Caco-2 (cell line): ENCODE measurements around the gene SYT14. TPM values are rescaled to one million over a fixed set of nuclear protein-coding genes. Genes with fewer than 3 reads are reported as not detected.
A peak's percentile ranks its signal among the peaks of the same experiment; 100 is the strongest.

Experiments
- BruUV-seq: library from RNA; stranded (reverse); fragments of 400-500 nt; replicated peaks from 2 replicates; lab custom pipeline; 2021; lab: Mats Ljungman, UMichigan
- CTCF ChIA-PET: fragments of 300-600 bp; sonication (Branson Sonifier 250); formaldehyde crosslinking; loops from one replicate; lab custom pipeline; 2022; ENCODE audit warnings: antibody characterized with exemption; lab: Charles Lee
- POLR2A ChIA-PET: fragments of 300-600 bp; sonication (Branson Sonifier 250); formaldehyde crosslinking; loops from one replicate; lab custom pipeline; 2022; ENCODE audit warnings: antibody characterized with exemption; lab: Charles Lee
- DNase-seq, 2 experiments: peaks; one replicate each; pipeline versions ENCODE4 v3.0.0 to v3.0.0-alpha.2; 2020 to 2022
- H3K27me3 ChIP-seq: replicated peaks from 2 replicates; pipeline ENCODE4 v1.6.0; 2011; ENCODE audit warnings: low read length; ENCODE audit not compliant: control insufficient read depth, insufficient read depth
- H3K36me3 ChIP-seq: 2 replicates; pipeline ENCODE4 v1.5.1; 2011; ENCODE audit warnings: low read length; ENCODE audit not compliant: control insufficient read depth, insufficient read depth
- H3K4me1 ChIP-seq: fragments of 250-450 bp; sonication (Bioruptor Pico); 2 replicates; pipeline ENCODE4 v1.5.1; 2020; ENCODE audit warnings: mild to moderate bottlenecking
- H3K4me3 ChIP-seq: 2 replicates; pipeline ENCODE4 v1.5.1; 2011; ENCODE audit warnings: low read depth, mild to moderate bottlenecking, control low read depth, low read length
- H3K9me3 ChIP-seq: fragments of 250-450 bp; sonication (Bioruptor Pico); 2 replicates; pipeline ENCODE4 v1.5.1; 2020; ENCODE audit warnings: mild to moderate bottlenecking, moderate library complexity
- H3K27ac Mint-ChIP-seq: one replicate; pipeline ENCODE4 v1.8.0; 2022; ENCODE audit warnings: mixed read lengths; ENCODE audit not compliant: unreplicated experiment
- H3K27me3 Mint-ChIP-seq: one replicate; pipeline ENCODE4 v1.8.0; 2022; ENCODE audit warnings: mixed read lengths; ENCODE audit not compliant: insufficient read depth, unreplicated experiment
- H3K36me3 Mint-ChIP-seq: one replicate; pipeline ENCODE4 v1.8.0; 2022; ENCODE audit warnings: mild to moderate bottlenecking, mixed read lengths; ENCODE audit not compliant: insufficient read depth, unreplicated experiment
- H3K4me1 Mint-ChIP-seq: one replicate; pipeline ENCODE4 v1.8.0; 2022; ENCODE audit warnings: low read depth, mixed read lengths; ENCODE audit not compliant: unreplicated experiment
- H3K4me3 Mint-ChIP-seq: one replicate; pipeline ENCODE4 v1.8.0; 2022; ENCODE audit warnings: mild to moderate bottlenecking, moderate library complexity, mixed read lengths; ENCODE audit not compliant: unreplicated experiment
- H3K9me3 Mint-ChIP-seq: one replicate; pipeline ENCODE4 v1.8.0; 2022; ENCODE audit warnings: mixed read lengths; ENCODE audit not compliant: unreplicated experiment
- intact Hi-C: fragments of 100-400 bp; cut with micrococcal nuclease; formaldehyde crosslinking; loops from one replicate; pipeline ENCODE4 v1.10.0; 2022; ENCODE audit not compliant: unreplicated experiment
- total RNA-seq: library from RNA; stranded (reverse); gene quantifications from 2 replicates; pipeline ENCODE4 v1.2.3, GENCODE V29; 2022
- TF ChIP-seq, protein P1 (sequence below), 2 experiments: fragments of 200-600 bp in 1 of 2; IDR thresholded peaks; 1 replicate in 1 of 2; 2 replicates in 1 of 2; pipeline versions ENCODE4 v1.5.1 to v1.8.0; 2011 to 2022; ENCODE audit warnings: antibody characterized with exemption in 1 of 2, control low read depth in 1 of 2, inconsistent platforms in 1 of 2, low read depth in 1 of 2, low read length in 1 of 2, mild to moderate bottlenecking in 1 of 2, moderate library complexity in 1 of 2; ENCODE audit not compliant: insufficient read depth in 1 of 2, severe bottlenecking in 1 of 2, unreplicated experiment in 1 of 2

SYT14 gene
- total RNA-seq, 1 experiment from 2014 or later, result 0.18 TPM

DNA sequence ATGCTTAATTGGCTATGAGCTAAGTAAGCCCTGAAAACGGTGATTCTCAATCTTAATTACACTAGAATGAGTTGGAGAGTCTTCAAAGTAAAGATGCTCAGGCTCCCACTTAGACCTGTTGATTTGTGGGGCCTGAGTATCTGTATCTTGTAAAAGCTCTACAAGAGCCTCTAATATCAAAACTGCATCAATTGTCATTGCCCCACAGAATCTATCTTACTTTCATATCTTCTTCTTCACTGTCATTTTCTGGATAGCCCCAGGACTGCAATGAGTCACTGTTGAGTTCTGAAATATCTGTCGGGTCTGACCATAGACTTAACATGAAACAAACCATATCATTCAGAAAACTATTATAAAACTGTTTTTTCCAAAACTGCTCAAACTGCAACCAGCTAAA is 191.7 kb downstream of the SYT14 start:
- Histone ChIP-seq H3K36me3 (no peaks in the 10 kb centered on the region), H3K4me1 (no peaks in the 10 kb centered on the region), H3K9me3 (no peaks in the 10 kb centered on the region), H3K27me3 (no peaks in the 10 kb centered on the region), H3K4me3 (no peak overlapping the region)
- no peaks in the 10 kb centered on the region for H3K9me3 Mint-ChIP-seq
- ChIA-PET POLR2A (no interaction called here), CTCF (no interaction called here)
- no peak overlapping the region for H3K4me3 Mint-ChIP-seq
- H3K36me3 Mint-ChIP-seq, result no peaks in the 10 kb centered on the region
- H3K27ac Mint-ChIP-seq, result no peak overlapping the region
- BruUV-seq, result no TSS peak
- intact Hi-C loops, result no loop called here
- TF ChIP-seq, protein P1, sequence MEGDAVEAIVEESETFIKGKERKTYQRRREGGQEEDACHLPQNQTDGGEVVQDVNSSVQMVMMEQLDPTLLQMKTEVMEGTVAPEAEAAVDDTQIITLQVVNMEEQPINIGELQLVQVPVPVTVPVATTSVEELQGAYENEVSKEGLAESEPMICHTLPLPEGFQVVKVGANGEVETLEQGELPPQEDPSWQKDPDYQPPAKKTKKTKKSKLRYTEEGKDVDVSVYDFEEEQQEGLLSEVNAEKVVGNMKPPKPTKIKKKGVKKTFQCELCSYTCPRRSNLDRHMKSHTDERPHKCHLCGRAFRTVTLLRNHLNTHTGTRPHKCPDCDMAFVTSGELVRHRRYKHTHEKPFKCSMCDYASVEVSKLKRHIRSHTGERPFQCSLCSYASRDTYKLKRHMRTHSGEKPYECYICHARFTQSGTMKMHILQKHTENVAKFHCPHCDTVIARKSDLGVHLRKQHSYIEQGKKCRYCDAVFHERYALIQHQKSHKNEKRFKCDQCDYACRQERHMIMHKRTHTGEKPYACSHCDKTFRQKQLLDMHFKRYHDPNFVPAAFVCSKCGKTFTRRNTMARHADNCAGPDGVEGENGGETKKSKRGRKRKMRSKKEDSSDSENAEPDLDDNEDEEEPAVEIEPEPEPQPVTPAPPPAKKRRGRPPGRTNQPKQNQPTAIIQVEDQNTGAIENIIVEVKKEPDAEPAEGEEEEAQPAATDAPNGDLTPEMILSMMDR (IDR thresholded peaks at IDR 0.05; ENCODE audit: insufficient read depth in 1 of 2, low read depth in 1 of 2, low read length in 1 of 2, severe bottlenecking in 1 of 2, unreplicated experiment in 1 of 2), result no peak
- no peak for DNase-seq
- no peaks in the 10 kb centered on the region for H3K4me1 Mint-ChIP-seq
- H3K27me3 Mint-ChIP-seq, result peaks cover 7% of the 10 kb centered on the region

DNA sequence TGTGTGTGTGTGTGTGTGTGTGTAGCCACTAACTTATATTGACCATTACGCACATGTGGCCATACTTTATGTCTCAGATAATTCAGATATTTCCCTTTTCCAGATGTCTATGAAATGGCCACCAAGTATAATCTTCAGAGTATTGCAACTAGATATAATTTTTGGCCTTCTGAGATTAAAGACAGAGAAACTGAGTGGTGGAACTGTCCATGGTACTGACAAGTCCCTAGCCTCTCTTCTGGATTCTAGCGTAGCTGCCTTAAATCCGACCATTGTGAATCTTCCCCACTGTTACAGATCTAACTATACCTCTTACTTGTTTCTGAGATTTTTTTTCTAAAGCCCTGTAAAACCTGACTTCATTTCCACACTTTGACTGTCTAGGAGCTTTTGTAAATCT is 194.6 kb downstream of the SYT14 start:
- peaks cover 7% of the 10 kb centered on the region for H3K27me3 Mint-ChIP-seq
- POLR2A ChIA-PET, result no interaction called here
- no TSS peak for BruUV-seq
- Histone ChIP-seq H3K9me3 (no peaks in the 10 kb centered on the region), H3K36me3 (no peaks in the 10 kb centered on the region), H3K4me1 (no peaks in the 10 kb centered on the region), H3K4me3 (no peak overlapping the region), H3K27me3 (no peaks in the 10 kb centered on the region)
- CTCF ChIA-PET, result no interaction called here
- intact Hi-C loops, result no loop called here
- no peaks in the 10 kb centered on the region for H3K9me3 Mint-ChIP-seq
- no peaks in the 10 kb centered on the region for H3K36me3 Mint-ChIP-seq
- TF ChIP-seq, protein P1 (IDR thresholded peaks at IDR 0.05; ENCODE audit: insufficient read depth in 1 of 2, low read depth in 1 of 2, low read length in 1 of 2, severe bottlenecking in 1 of 2, unreplicated experiment in 1 of 2), result no peak
- H3K27ac Mint-ChIP-seq, result no peak overlapping the region
- DNase-seq, result peak in 1 of 2 experiments; percentile 42
- no peak overlapping the region for H3K4me3 Mint-ChIP-seq
- H3K4me1 Mint-ChIP-seq, result no peaks in the 10 kb centered on the region

DNA sequence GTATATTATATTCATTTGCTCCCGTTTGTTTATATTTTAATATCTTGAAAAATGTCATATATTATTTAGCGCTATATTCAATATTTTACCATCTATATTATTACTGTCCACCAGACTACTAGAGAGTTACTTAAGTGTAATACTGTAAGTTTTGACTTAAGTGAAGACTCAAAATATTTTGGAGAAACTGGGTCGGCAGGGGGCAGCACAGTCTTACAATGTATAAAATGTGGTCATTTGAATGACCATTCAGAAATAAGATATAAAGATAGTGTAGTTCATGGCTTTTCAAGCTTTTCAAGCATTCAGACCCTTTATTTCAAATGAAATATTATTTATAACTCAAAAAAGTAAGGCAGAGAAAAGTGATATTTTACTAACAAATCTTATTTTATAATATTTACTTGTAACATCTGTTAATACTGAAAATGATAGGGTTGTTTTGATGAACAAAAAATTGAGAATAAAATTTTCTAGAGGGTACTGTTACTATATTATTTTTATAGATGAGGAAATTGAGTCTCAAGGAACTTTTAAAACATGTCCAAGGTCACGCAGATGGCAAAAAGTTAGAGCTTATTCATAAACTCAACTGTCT is 205.5 kb downstream of the SYT14 start:
- Mint-ChIP-seq H3K4me3 (no peak overlapping the region), H3K36me3 (no peaks in the 10 kb centered on the region), H3K27me3 (no peaks in the 10 kb centered on the region), H3K4me1 (no peaks in the 10 kb centered on the region), H3K27ac (no peak overlapping the region), H3K9me3 (no peaks in the 10 kb centered on the region)
- Histone ChIP-seq H3K9me3 (no peaks in the 10 kb centered on the region), H3K36me3 (no peaks in the 10 kb centered on the region), H3K27me3 (no peaks in the 10 kb centered on the region), H3K4me1 (no peaks in the 10 kb centered on the region), H3K4me3 (no peak overlapping the region)
- DNase-seq, result peak; percentile 66 to 77
- CTCF ChIA-PET, result no interaction called here
- TF ChIP-seq, protein P1 (IDR thresholded peaks at IDR 0.05; ENCODE audit: insufficient read depth in 1 of 2, low read depth in 1 of 2, low read length in 1 of 2, severe bottlenecking in 1 of 2, unreplicated experiment in 1 of 2), result peak; percentile 63 to 69
- no TSS peak for BruUV-seq
- POLR2A ChIA-PET, result no interaction called here
- intact Hi-C loops, result loop anchor here (1.0 to 10.0 kb wide), 5 partner anchors 96 to 257 kb away; no protein-coding TSS in a partner anchor
